GM12878 (cell line): ENCODE measurements around the gene PM20D2. TPM values are rescaled to one million over a fixed set of nuclear protein-coding genes. Genes with fewer than 3 reads are reported as not detected.

Experiments
- ATAC-seq: fragments of 200-7000 bp; cut with Tn5 transposase; 3 replicates; pipeline ENCODE4 v1.9.1; 2020; ENCODE audit warnings: mild to moderate bottlenecking, moderate library complexity
- BruUV-seq: library from RNA; stranded (reverse); fragments of 400-500 nt; replicated peaks from 2 replicates; lab custom pipeline; 2021; lab: Mats Ljungman, UMichigan
- CTCF ChIA-PET: fragments of 300-600 bp; sonication (Branson Sonifier 250); formaldehyde crosslinking; extraction: SDS; loops from one replicate; lab custom pipeline; 2021; ENCODE audit warnings: inconsistent platforms; lab: Yijun Ruan, JAX
- POLR2A ChIA-PET: fragments of 350-600 bp; formaldehyde crosslinking; extraction: SDS; loops from one replicate; lab custom pipeline; 2021; ENCODE audit warnings: inconsistent platforms; lab: Charles Lee
- RAD21 ChIA-PET: fragments of 300-600 bp; sonication (Branson Sonifier 250); formaldehyde crosslinking; loops from one replicate; lab custom pipeline; 2023; ENCODE audit warnings: antibody characterized with exemption; ENCODE audit not compliant: unreplicated experiment; lab: Charles Lee
- SMC1A ChIA-PET: fragments of 300-600 bp; sonication (Branson Sonifier 250); formaldehyde crosslinking; loops from one replicate; lab custom pipeline; 2023; ENCODE audit not compliant: unreplicated experiment, uncharacterized antibody; lab: Charles Lee
- DNase-seq: peaks from one replicate; pipeline ENCODE4 v3.0.0-alpha.2; 2011; ENCODE audit warnings: low read depth, low spot score
- FAIRE-seq: peaks from 3 replicates; lab custom pipeline; 2011; peaks lifted over from hg19 to GRCh38; lab: Jason Lieb, UNC
- H2AFZ ChIP-seq: 2 replicates; pipeline ENCODE4 v1.6.0; 2011; ENCODE audit warnings: low read depth, low read length, control low read depth; ENCODE audit not compliant: control insufficient read depth
- H3K27ac ChIP-seq: 2 replicates; pipeline ENCODE4 v1.5.1; 2011; ENCODE audit warnings: control low read depth; ENCODE audit not compliant: control insufficient read depth, insufficient read depth
- H3K27me3 ChIP-seq, 2 experiments: replicated peaks in 1 of 2; 2 replicates each; pipeline versions ENCODE4 v1.6.0 to v1.6.1; 2011; ENCODE audit warnings: low read length in 1 of 2; ENCODE audit not compliant: control insufficient read depth in 2 of 2, insufficient read depth in 2 of 2
- H3K36me3 ChIP-seq, 2 experiments: 2 replicates each; pipeline ENCODE4 v1.5.1; 2011; ENCODE audit warnings: low read length in 1 of 2; ENCODE audit not compliant: control insufficient read depth in 2 of 2, insufficient read depth in 2 of 2
- H3K4me1 ChIP-seq: 2 replicates; pipeline ENCODE4 v1.6.1; 2011; ENCODE audit warnings: mild to moderate bottlenecking, low read length, moderate library complexity, mixed read lengths; ENCODE audit not compliant: control insufficient read depth, insufficient read depth
- H3K4me2 ChIP-seq: 2 replicates; pipeline ENCODE4 v1.6.0; 2011; ENCODE audit warnings: control low read depth; ENCODE audit not compliant: control insufficient read depth, insufficient read depth
- H3K4me3 ChIP-seq: fragments of 200-600 bp; sonication (generic); 2 replicates; pipeline ENCODE4 v1.5.1; 2016
- H3K79me2 ChIP-seq: 2 replicates; pipeline ENCODE4 v1.6.0; 2011; ENCODE audit warnings: low read length; ENCODE audit not compliant: control insufficient read depth, insufficient read depth
- H3K9ac ChIP-seq: 2 replicates; pipeline ENCODE4 v1.8.0; 2011; ENCODE audit warnings: low read length, control low read depth, mixed read lengths; ENCODE audit not compliant: control insufficient read depth, insufficient read depth
- H3K9me3 ChIP-seq: replicated peaks from 3 replicates; pipeline ENCODE4 v1.5.1; 2011; ENCODE audit warnings: mild to moderate bottlenecking, low read length; ENCODE audit not compliant: control insufficient read depth, insufficient read depth
- H4K20me1 ChIP-seq: 2 replicates; pipeline ENCODE4 v1.6.0; 2011; ENCODE audit not compliant: control insufficient read depth, insufficient read depth
- BMI1 ChIP-seq: fragments of 450-650 bp; IDR thresholded peaks from 2 replicates; pipeline ENCODE4 v1.6.1; 2016; ENCODE audit warnings: mild to moderate bottlenecking, moderate library complexity, borderline replicate concordance
- BRCA1 ChIP-seq: IDR thresholded peaks from 2 replicates; pipeline ENCODE4 v1.6.1; 2011; ENCODE audit warnings: low read depth, low read length, improper control_type of control experiment
- CBFB ChIP-seq: IDR thresholded peaks from 2 replicates; pipeline ENCODE4 v1.6.1; 2016; ENCODE audit warnings: antibody characterized with exemption, low read depth
- CHD1 ChIP-seq: IDR thresholded peaks from 2 replicates; pipeline ENCODE4 v1.6.1; 2012; ENCODE audit warnings: low read depth, low read length, improper control_type of control experiment
- MEF2A ChIP-seq: IDR thresholded peaks from 2 replicates; pipeline ENCODE4 v1.6.1; 2011; ENCODE audit warnings: low read depth, mild to moderate bottlenecking, low read length, moderate library complexity; ENCODE audit not compliant: insufficient read depth
- MTA2 ChIP-seq: fragments of 450-650 bp; IDR thresholded peaks from 2 replicates; pipeline ENCODE4 v1.6.1; 2016; ENCODE audit warnings: low read depth, mild to moderate bottlenecking, moderate library complexity
- POLR2AphosphoS2 ChIP-seq: IDR thresholded peaks from 2 replicates; pipeline ENCODE4 v1.6.1; 2011; ENCODE audit warnings: low read depth, mild to moderate bottlenecking, low read length, improper control_type of control experiment, moderate library complexity
- RFX5 ChIP-seq: IDR thresholded peaks from 2 replicates; pipeline ENCODE4 v1.6.1; 2011; ENCODE audit warnings: low read depth, low read length, improper control_type of control experiment
- WGBS: methylation state at CpG from one replicate; pipeline ENCODE4 v1.1.6; 2016; ENCODE audit warnings: low lambda C conversion rate; ENCODE audit not compliant: insufficient replicate concordance, insufficient coverage; ENCODE audit errors: missing lambda C conversion rate; 5-methylcytosine and 5-hydroxymethylcytosine counted together
- in situ Hi-C: fragments of 300-500 bp; cut with MboI; formaldehyde crosslinking; loops from 9 replicates; pipeline ENCODE4 v1.14.3; 2018; ENCODE audit warnings: mixed read lengths
- intact Hi-C: fragments of 100-400 bp; cut with micrococcal nuclease; formaldehyde crosslinking; loops from one replicate; pipeline ENCODE4 v1.14.2; 2022; ENCODE audit not compliant: unreplicated experiment
- polyA plus RNA-seq, 11 experiments: library from polyadenylated mRNA; depleted of rRNA in 4 of 11; unstranded in 6 of 11; stranded (reverse) in 5 of 11; fragments of >200 nt; fragmentation: Nextera tagmentation in 4 of 11; fragmentation: Illumina TruSeq in 1 of 11; extraction: Ambion mirVana in 4 of 11; extraction: Trizol in 1 of 11; gene quantifications; 1 replicate in 1 of 11; 2 replicates in 10 of 11; pipeline versions ENCODE4 v1.2.1 to v1.2.3, GENCODE V29; 2011 to 2016; ENCODE audit warnings: inconsistent platforms in 2 of 11, missing spikeins in 2 of 11, low read depth in 1 of 11
- total RNA-seq, 4 experiments: library from RNA; depleted of rRNA in 3 of 4; stranded (reverse); fragments of >200 nt in 3 of 4; fragmentation: Illumina TruSeq in 1 of 4; extraction: Trizol in 1 of 4; gene quantifications; 2 replicates each; pipeline versions ENCODE4 v1.2.1 to v1.2.3, GENCODE V29; 2013 to 2021
- TF ChIP-seq, protein P1 (sequence below): IDR thresholded peaks from 2 replicates; pipeline ENCODE4 v1.6.1; 2012; ENCODE audit warnings: low read length, inconsistent platforms
- TF ChIP-seq, protein P2 (sequence below): fragments of 150-350 bp; IDR thresholded peaks from 2 replicates; pipeline ENCODE4 v1.6.1; 2014; ENCODE audit warnings: mild to moderate bottlenecking, low read depth, low read length
- TF ChIP-seq, protein P3 (sequence below): fragments of 450-650 bp; IDR thresholded peaks from 2 replicates; pipeline ENCODE4 v1.6.1; 2017; ENCODE audit warnings: antibody characterized with exemption, mild to moderate bottlenecking, moderate library complexity

PM20D2 gene
- total and polyA plus RNA-seq, 10 of the 15 experiments (the other 5 are each of a cell fraction or from before 2014, with no cell fraction given) = 7.8 to 23.6 (median 15.7) TPM

DNA sequence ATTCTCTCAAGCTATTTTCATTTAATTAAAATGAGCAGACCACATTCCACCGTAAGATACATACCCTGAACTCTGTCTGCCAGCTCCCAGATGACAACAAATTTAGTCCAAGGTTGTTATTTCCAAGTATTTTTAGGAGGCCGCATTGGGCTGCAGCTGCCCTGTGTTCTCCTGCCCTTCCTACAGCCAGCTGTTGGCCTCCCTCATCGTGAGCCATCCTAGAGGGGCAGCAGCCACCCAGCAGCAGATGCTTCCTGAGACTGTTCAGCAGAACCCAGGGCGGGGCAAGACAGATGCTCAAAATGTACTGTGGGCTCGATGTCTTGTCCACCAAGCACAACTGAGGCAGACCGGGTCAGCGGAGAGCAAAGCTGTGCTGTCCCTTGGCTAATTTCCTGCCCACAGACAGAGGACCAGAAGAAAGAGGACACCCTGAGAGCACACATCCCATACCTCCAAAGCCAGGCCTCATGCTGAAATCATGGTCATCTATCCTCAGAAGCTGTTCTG lies 54.9 kb downstream of the PM20D2 start (continued):
- TF ChIP-seq POLR2AphosphoS2 (no peak), CBFB (no peak), MEF2A (no peak)

DNA sequence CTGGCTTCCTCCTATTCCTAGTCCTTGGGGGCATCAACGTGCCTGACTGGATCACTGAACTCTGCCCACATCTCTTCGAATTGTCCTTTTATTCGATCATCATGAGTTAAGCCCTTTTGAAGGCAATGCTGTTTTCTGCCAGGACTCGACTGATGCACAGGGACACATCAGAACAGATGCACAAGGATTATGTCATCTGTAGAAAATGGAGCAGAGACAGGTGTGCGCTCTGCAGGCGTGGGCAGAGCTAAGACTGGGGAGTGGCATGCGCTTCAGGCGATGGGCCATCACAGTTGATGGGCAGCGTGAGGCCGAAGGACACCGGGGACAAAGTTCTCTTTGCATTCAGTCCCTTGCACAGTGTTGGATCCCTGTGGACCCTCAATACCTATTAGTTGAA lies 58.2 kb downstream of the PM20D2 start:
- in situ Hi-C loops = no loop called here
- no peaks in the 10 kb centered on the region for H3K9me3 ChIP-seq
- ChIA-PET POLR2A (no interaction called here), SMC1A (no interaction called here), RAD21 (no interaction called here), CTCF (no interaction called here)
- H3K27ac ChIP-seq = no peak overlapping the region
- no peaks in the 10 kb centered on the region for H3K4me1 ChIP-seq
- H3K4me3 ChIP-seq = no peak overlapping the region
- H4K20me1 ChIP-seq = no peaks in the 10 kb centered on the region
- FAIRE-seq = no peak
- WGBS = 57% methylated on average over 11 of the region's 11 CpGs
- no peaks in the 10 kb centered on the region for H3K27me3 ChIP-seq
- H2AFZ ChIP-seq = no peak overlapping the region
- no peak for TF ChIP-seq MTA2
- TF ChIP-seq, protein P1, sequence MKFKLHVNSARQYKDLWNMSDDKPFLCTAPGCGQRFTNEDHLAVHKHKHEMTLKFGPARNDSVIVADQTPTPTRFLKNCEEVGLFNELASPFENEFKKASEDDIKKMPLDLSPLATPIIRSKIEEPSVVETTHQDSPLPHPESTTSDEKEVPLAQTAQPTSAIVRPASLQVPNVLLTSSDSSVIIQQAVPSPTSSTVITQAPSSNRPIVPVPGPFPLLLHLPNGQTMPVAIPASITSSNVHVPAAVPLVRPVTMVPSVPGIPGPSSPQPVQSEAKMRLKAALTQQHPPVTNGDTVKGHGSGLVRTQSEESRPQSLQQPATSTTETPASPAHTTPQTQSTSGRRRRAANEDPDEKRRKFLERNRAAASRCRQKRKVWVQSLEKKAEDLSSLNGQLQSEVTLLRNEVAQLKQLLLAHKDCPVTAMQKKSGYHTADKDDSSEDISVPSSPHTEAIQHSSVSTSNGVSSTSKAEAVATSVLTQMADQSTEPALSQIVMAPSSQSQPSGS = no peak
- no peak for TF ChIP-seq BMI1
- TF ChIP-seq BRCA1 = no peak
- TF ChIP-seq, protein P2, sequence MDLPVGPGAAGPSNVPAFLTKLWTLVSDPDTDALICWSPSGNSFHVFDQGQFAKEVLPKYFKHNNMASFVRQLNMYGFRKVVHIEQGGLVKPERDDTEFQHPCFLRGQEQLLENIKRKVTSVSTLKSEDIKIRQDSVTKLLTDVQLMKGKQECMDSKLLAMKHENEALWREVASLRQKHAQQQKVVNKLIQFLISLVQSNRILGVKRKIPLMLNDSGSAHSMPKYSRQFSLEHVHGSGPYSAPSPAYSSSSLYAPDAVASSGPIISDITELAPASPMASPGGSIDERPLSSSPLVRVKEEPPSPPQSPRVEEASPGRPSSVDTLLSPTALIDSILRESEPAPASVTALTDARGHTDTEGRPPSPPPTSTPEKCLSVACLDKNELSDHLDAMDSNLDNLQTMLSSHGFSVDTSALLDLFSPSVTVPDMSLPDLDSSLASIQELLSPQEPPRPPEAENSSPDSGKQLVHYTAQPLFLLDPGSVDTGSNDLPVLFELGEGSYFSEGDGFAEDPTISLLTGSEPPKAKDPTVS = no peak
- TF ChIP-seq RFX5 = no peak
- TF ChIP-seq, protein P3, sequence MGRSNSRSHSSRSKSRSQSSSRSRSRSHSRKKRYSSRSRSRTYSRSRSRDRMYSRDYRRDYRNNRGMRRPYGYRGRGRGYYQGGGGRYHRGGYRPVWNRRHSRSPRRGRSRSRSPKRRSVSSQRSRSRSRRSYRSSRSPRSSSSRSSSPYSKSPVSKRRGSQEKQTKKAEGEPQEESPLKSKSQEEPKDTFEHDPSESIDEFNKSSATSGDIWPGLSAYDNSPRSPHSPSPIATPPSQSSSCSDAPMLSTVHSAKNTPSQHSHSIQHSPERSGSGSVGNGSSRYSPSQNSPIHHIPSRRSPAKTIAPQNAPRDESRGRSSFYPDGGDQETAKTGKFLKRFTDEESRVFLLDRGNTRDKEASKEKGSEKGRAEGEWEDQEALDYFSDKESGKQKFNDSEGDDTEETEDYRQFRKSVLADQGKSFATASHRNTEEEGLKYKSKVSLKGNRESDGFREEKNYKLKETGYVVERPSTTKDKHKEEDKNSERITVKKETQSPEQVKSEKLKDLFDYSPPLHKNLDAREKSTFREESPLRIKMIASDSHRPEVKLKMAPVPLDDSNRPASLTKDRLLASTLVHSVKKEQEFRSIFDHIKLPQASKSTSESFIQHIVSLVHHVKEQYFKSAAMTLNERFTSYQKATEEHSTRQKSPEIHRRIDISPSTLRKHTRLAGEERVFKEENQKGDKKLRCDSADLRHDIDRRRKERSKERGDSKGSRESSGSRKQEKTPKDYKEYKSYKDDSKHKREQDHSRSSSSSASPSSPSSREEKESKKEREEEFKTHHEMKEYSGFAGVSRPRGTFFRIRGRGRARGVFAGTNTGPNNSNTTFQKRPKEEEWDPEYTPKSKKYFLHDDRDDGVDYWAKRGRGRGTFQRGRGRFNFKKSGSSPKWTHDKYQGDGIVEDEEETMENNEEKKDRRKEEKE = no peak
- no peak for TF ChIP-seq CHD1
- no peak for DNase-seq
- intact Hi-C loops = no loop called here
- H3K79me2 ChIP-seq = no peaks in the 10 kb centered on the region
- no peak overlapping the region for H3K4me2 ChIP-seq
- no peaks in the 10 kb centered on the region for H3K36me3 ChIP-seq
- no TSS peak for BruUV-seq
- no peak for ATAC-seq
- H3K9ac ChIP-seq = no peak overlapping the region
